HepG2 (cell line): ENCODE results near the gene LRBA. TPM values are rescaled to one million over a fixed set of nuclear protein-coding genes. Genes with fewer than 3 reads are reported as not detected.

Experiments
- ATAC-seq: fragments of 200-7000 bp; cut with Tn5 transposase; 3 replicates; pipeline ENCODE4 v1.9.1; 2020; ENCODE audit warnings: mild to moderate bottlenecking, moderate library complexity
- BruUV-seq: library from RNA; stranded (reverse); fragments of 400-500 nt; replicated peaks from 2 replicates; lab custom pipeline; 2021; lab: Mats Ljungman, UMichigan
- CTCF ChIA-PET: fragments of 300-600 bp; formaldehyde crosslinking; extraction: SDS; loops from one replicate; lab custom pipeline; 2021; ENCODE audit warnings: low total read pairs, inconsistent platforms, low intra/inter-chr PET ratio; lab: Yijun Ruan, JAX
- POLR2A ChIA-PET: fragments of 350-600 bp; sonication (Branson Sonifier 250); formaldehyde crosslinking; loops from one replicate; lab custom pipeline; 2020; ENCODE audit warnings: antibody characterized with exemption, inconsistent platforms; lab: Yijun Ruan, JAX
- DNase-seq: peaks from one replicate; pipeline ENCODE4 v3.0.0-alpha.2; 2015; ENCODE audit warnings: low spot score
- FAIRE-seq: peaks from 3 replicates; lab custom pipeline; 2011; peaks lifted over from hg19 to GRCh38; lab: Jason Lieb, UNC
- H2AFZ ChIP-seq: one replicate; pipeline ENCODE4 v1.6.1; 2011; ENCODE audit warnings: low read length, inconsistent platforms
- H3K27ac ChIP-seq: fragments of 300-600 bp; 3 replicates; pipeline ENCODE4 v1.8.0; 2011; ENCODE audit warnings: mixed run types, mild to moderate bottlenecking, mixed read lengths, low read length, inconsistent platforms; ENCODE audit not compliant: insufficient read depth; ENCODE audit errors: extremely low read length
- H3K27me3 ChIP-seq, 2 experiments: fragments of 200-600 bp in 1 of 2; 2 replicates in 1 of 2; 3 replicates in 1 of 2; pipeline versions ENCODE4 v1.6.0 to v1.8.0; 2011; ENCODE audit warnings: low read length in 2 of 2, mild to moderate bottlenecking in 2 of 2, moderate library complexity in 2 of 2, inconsistent platforms in 1 of 2; ENCODE audit not compliant: insufficient read depth in 2 of 2, control insufficient read depth in 1 of 2
- H3K36me3 ChIP-seq, 2 experiments: fragments of 200-600 bp in 1 of 2; replicated peaks in 1 of 2; 2 replicates in 1 of 2; 3 replicates in 1 of 2; pipeline versions ENCODE4 v1.5.1 to v1.8.0; 2011; ENCODE audit warnings: low read length in 2 of 2, inconsistent platforms in 1 of 2; ENCODE audit not compliant: insufficient read depth in 2 of 2, control insufficient read depth in 1 of 2
- H3K4me1 ChIP-seq: 2 replicates; pipeline ENCODE4 v1.5.1; 2012; ENCODE audit warnings: low read length, inconsistent platforms; ENCODE audit not compliant: insufficient read depth
- H3K4me2 ChIP-seq: 2 replicates; pipeline ENCODE4 v1.6.0; 2011; ENCODE audit warnings: low read depth, low read length, inconsistent platforms
- H3K4me3 ChIP-seq, 3 experiments: fragments of 200-600 bp in 1 of 3; sonication (generic), shearing (Covaris generic) in 1 of 3; replicated peaks in 1 of 3; 2 replicates each; pipeline ENCODE4 v1.5.1; 2011 to 2016; ENCODE audit warnings: low read length in 3 of 3, inconsistent platforms in 2 of 3, low read depth in 2 of 3, mild to moderate bottlenecking in 2 of 3, control low read depth in 1 of 3, mixed read lengths in 1 of 3; ENCODE audit not compliant: insufficient read depth in 1 of 3
- H3K79me2 ChIP-seq: one replicate; pipeline ENCODE4 v1.6.1; 2011; ENCODE audit warnings: low read length, inconsistent platforms; ENCODE audit not compliant: insufficient read depth
- H3K9ac ChIP-seq: 2 replicates; pipeline ENCODE4 v1.6.0; 2011; ENCODE audit warnings: mild to moderate bottlenecking, low read depth, low read length, inconsistent platforms; ENCODE audit not compliant: insufficient read depth
- H3K9me3 ChIP-seq: 2 replicates; pipeline ENCODE4 v1.5.1; 2012; ENCODE audit warnings: mild to moderate bottlenecking, low read length
- H4K20me1 ChIP-seq: 2 replicates; pipeline ENCODE4 v1.6.0; 2011; ENCODE audit warnings: inconsistent platforms, mild to moderate bottlenecking, low read length, moderate library complexity; ENCODE audit not compliant: insufficient read depth
- CSRNP1 ChIP-seq: sonication (generic); formaldehyde crosslinking; IDR thresholded peaks from 2 replicates; pipeline ENCODE4 v1.8.1; 2023; ENCODE audit warnings: mild to moderate bottlenecking, missing genetic modification reagents
- GATA4 ChIP-seq: sonication (generic); IDR thresholded peaks from 2 replicates; pipeline ENCODE4 v1.6.1; 2016; ENCODE audit warnings: antibody characterized with exemption, low read depth, borderline replicate concordance
- MAX ChIP-seq: IDR thresholded peaks from 2 replicates; pipeline ENCODE4 v1.6.1; 2012; ENCODE audit warnings: inconsistent platforms
- NFKBIZ ChIP-seq: IDR thresholded peaks from 2 replicates; pipeline ENCODE4 v1.6.1; 2018; ENCODE audit warnings: missing genetic modification reagents, missing compliant biosample characterization
- SNAPC4 ChIP-seq: sonication (generic); formaldehyde crosslinking; IDR thresholded peaks from 2 replicates; pipeline ENCODE4 v1.4.0; 2020; ENCODE audit warnings: mild to moderate bottlenecking, missing genetic modification reagents
- SRSF1 ChIP-seq: fragments of 200-400 bp; formaldehyde crosslinking; optimal IDR thresholded peaks from 2 replicates; pipeline ENCODE3; 2017; ENCODE audit warnings: mild to moderate bottlenecking, low read depth, low read length, moderate library complexity
- ZNF136 ChIP-seq: sonication (generic); formaldehyde crosslinking; IDR thresholded peaks from 2 replicates; pipeline ENCODE4 v1.8.1; 2022; ENCODE audit warnings: low read depth, mild to moderate bottlenecking, moderate library complexity, missing genetic modification reagents
- ZNF333 ChIP-seq: sonication (generic); formaldehyde crosslinking; IDR thresholded peaks from 2 replicates; pipeline ENCODE4 v1.4.0; 2020; ENCODE audit warnings: mild to moderate bottlenecking, missing genetic modification reagents, borderline replicate concordance
- ZUFSP ChIP-seq: sonication (generic); formaldehyde crosslinking; IDR thresholded peaks from 2 replicates; pipeline ENCODE4 v1.9.0; 2021; ENCODE audit warnings: missing genetic modification reagents, mild to moderate bottlenecking, borderline replicate concordance
- whole genome bisulfite sequencing: methylation state at CpG from one replicate; pipeline ENCODE4 v1.1.6; 2017; ENCODE audit warnings: low lambda C conversion rate; 5-methylcytosine and 5-hydroxymethylcytosine counted together
- in situ Hi-C: cut with HindIII; loops from 2 replicates; pipeline ENCODE4 v1.10.0; 2017; ENCODE audit warnings: low pct_unique_long_range_greater_than_20kb; ENCODE audit not compliant: extremely low pct_ligation_motif_present
- intact Hi-C: fragments of 100-400 bp; cut with micrococcal nuclease; formaldehyde crosslinking; loops from one replicate; pipeline ENCODE4 v1.10.0; 2022; ENCODE audit not compliant: unreplicated experiment
- polyA plus RNA-seq, 8 experiments: library from polyadenylated mRNA; depleted of rRNA in 3 of 8; stranded (reverse) in 7 of 8; unstranded in 1 of 8; fragments of >200 nt; fragmentation: Illumina TruSeq in 4 of 8; extraction: Trizol in 4 of 8; gene quantifications; 2 replicates each; pipeline versions ENCODE4 v1.2.1 to v1.2.3, GENCODE V29; 2011 to 2016; ENCODE audit warnings: low read depth in 4 of 8, missing spikeins in 1 of 8, mixed read lengths in 1 of 8; ENCODE audit not compliant: insufficient read depth in 1 of 8
- total RNA-seq, 5 experiments: library from RNA; depleted of rRNA; stranded (reverse); fragments of >200 nt; fragmentation: Illumina TruSeq; extraction: Trizol; gene quantifications; 2 replicates each; pipeline ENCODE4 v1.2.3, GENCODE V29; 2016; ENCODE audit warnings: low read depth in 1 of 5

The LRBA gene
- total and polyA plus RNA-seq, 2 of the 13 experiments (the other 11 are each of a cell fraction or from before 2014, with no cell fraction given) = 21.0 to 37.2 TPM

- ATAC-seq (no peak), DNase-seq (no peak), FAIRE-seq (no peak)
- H3K36me3 ChIP-seq = no peaks in the 10 kb centered on the region; a peak in 1 of 5 replicates
- intact Hi-C loops = no loop called here
- H3K4me1 ChIP-seq = no peaks in the 10 kb centered on the region
- H3K9me3 ChIP-seq = no peaks in the 10 kb centered on the region
- H3K9ac ChIP-seq = no peak overlapping the region
- WGBS = 83% methylated on average over 1 of the region's 1 CpG
- TF ChIP-seq NFKBIZ (CRISPR knock-in tag) (no peak), ZUFSP (no peak)
- in situ Hi-C loops = loop anchor here (25.0 kb wide), 1 partner anchor 872 kb away; no protein-coding TSS in a partner anchor
- ChIA-PET CTCF (no interaction called here), POLR2A (no interaction called here)
- H3K4me3 ChIP-seq = no peak overlapping the region
- H3K27me3 ChIP-seq = no peaks in the 10 kb centered on the region
- H3K79me2 ChIP-seq = no peaks in the 10 kb centered on the region
- H2AFZ ChIP-seq = no peak overlapping the region
- no peaks in the 10 kb centered on the region for H4K20me1 ChIP-seq
- H3K4me2 ChIP-seq = no peak overlapping the region
- BruUV-seq = no TSS peak
- H3K27ac ChIP-seq = no peak overlapping the region
These were observed 155.6 kb downstream of the LRBA start for GRCh38 chr4:150859453-150859852.

GRCh38 chr4:150855981-150856510 is 159.0 kb downstream of the LRBA start:
- no TSS peak for BruUV-seq
- Histone ChIP-seq H3K4me3 (no peak overlapping the region), H3K4me1 (no peaks in the 10 kb centered on the region), H4K20me1 (no peaks in the 10 kb centered on the region), H3K4me2 (no peak overlapping the region), H3K27me3 (no peaks in the 10 kb centered on the region), H3K79me2 (no peaks in the 10 kb centered on the region), H3K9me3 (no peaks in the 10 kb centered on the region), H3K27ac (no peak overlapping the region), H3K9ac (no peak overlapping the region), H2AFZ (no peak overlapping the region), H3K36me3 (peaks cover 3 to 10% of the 10 kb centered on the region in 2 experiments; a peak in 4 of 5 replicates)
- ATAC-seq (no peak), DNase-seq (no peak), FAIRE-seq (no peak)
- intact Hi-C loops = no loop called here
- CTCF ChIA-PET = no interaction called here
- WGBS = 100% methylated on average over 1 of the region's 1 CpG
- POLR2A ChIA-PET = no interaction called here
- in situ Hi-C loops = loop anchor here (25.0 kb wide), 1 partner anchor 869 kb away; no protein-coding TSS in a partner anchor
- TF ChIP-seq CSRNP1 (no peak), SRSF1 (no peak), MAX (no peak), GATA4 (no peak), ZNF333 (CRISPR knock-in tag) (no peak), ZNF136 (CRISPR knock-in tag) (no peak), SNAPC4 (CRISPR knock-in tag) (no peak)
